ENCODE data around the gene RUSF1.
"Not testable (repeated sequence)": the region's sequence is repeated elsewhere in the genome, so short reads cannot be mapped to it uniquely, and the experiment has no call there.

RUSF1 gene

GRCh38 chr16:31508706-31509195 is 560 bp upstream of the RUSF1 start:
- no peak for DNase-seq (ENCODE audit: extremely low read depth, low read depth)
- no peak for TF ChIP-seq CTCF (IDR thresholded peaks at IDR 0.05; ENCODE audit: low read depth, low read length)

DNA sequence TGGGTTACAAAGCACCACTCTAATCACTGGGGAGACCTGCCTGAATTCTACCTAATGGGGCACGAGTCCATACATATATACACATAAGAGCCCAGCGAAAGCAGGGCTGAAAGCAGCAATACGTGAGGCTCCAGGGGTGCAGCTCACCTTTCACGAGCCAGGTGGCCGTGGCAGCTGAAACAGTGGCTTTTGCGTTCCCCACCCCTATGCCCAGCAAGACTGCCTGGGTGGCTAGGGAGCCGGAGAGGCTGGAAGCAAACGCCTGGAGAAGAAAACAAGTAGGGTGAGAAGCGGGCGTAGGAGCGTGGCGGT is 618 bp downstream of the RUSF1 start:
- DNase-seq (ENCODE audit: extremely low read depth, low read depth): no peak
- TF ChIP-seq CTCF (IDR thresholded peaks at IDR 0.05; ENCODE audit: low read depth, low read length): no peak

- DNase-seq (ENCODE audit: extremely low read depth, low read depth): no peak
- TF ChIP-seq CTCF (IDR thresholded peaks at IDR 0.05; ENCODE audit: low read depth, low read length): no peak
Observed at GRCh38 chr16:31505483-31505882, 2.7 kb downstream of the RUSF1 start.

- no peak for DNase-seq (ENCODE audit: extremely low read depth, low read depth)
- no peak for TF ChIP-seq CTCF (IDR thresholded peaks at IDR 0.05; ENCODE audit: low read depth, low read length)
Observed at GRCh38 chr16:31504159-31504558, 4.0 kb downstream of the RUSF1 start.

DNA sequence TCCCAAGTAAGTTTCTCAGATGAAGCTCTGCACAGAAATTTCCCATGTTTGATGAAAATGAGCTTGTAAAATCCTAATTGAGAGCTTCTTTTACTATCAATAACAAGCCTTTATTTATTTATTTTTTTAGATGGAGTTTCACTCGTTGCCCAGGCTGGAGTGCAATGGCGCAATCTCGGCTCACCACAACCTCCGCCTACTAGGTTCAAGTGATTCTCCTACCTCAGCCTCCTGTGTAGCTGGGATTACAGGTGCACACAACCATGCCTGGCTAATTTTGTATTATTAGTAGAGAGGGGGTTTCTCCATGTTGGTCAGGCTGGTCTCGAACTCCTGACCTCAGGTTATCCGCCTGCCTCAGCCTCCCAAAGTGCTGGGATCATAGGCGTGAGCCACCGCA is 4.6 kb downstream of the RUSF1 start:
- DNase-seq (ENCODE audit: extremely low read depth, low read depth): not testable (repeated sequence)

DNA sequence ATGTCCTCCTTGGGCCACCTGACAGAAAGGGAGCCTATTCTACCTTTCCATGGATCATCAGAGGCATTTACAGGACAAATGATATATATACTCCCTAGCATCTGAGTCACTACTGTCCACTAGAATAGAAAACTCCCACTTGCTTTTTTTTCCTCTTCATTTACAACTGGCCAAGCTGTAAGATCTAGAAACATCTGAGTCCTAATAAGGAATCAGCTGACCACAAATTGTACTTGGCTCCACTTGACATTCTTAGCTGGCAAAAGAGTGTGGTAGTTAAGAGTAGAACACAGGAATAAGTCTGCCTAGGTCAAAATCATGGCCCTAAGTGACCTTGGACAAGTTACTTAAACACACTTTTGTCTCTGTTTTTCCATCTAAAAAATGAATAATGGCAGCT is 5.2 kb downstream of the RUSF1 start:
- DNase-seq (ENCODE audit: extremely low read depth, low read depth): no peak
- no peak for TF ChIP-seq CTCF (IDR thresholded peaks at IDR 0.05; ENCODE audit: low read depth, low read length)

DNA sequence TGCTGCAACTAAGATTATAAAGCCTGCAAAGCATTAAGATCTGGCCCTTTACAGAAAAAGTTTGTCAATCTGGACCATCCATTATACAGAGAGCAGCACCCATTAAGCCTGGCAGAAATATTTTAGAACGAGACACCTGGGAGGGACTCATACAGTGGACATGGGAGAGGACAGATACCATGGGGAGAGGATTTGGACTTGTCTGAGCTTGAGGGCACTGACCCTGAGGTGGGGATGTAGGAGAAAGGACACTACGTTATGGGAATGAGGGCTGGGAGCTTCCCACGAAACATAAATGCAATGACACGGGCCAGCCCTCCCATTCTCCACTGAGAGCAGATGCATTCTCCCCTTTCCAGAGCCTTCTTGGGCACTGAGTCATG is 6.2 kb downstream of the RUSF1 start:
- DNase-seq (ENCODE audit: extremely low read depth, low read depth): no peak
- no peak for TF ChIP-seq CTCF (IDR thresholded peaks at IDR 0.05; ENCODE audit: low read depth, low read length)

DNA sequence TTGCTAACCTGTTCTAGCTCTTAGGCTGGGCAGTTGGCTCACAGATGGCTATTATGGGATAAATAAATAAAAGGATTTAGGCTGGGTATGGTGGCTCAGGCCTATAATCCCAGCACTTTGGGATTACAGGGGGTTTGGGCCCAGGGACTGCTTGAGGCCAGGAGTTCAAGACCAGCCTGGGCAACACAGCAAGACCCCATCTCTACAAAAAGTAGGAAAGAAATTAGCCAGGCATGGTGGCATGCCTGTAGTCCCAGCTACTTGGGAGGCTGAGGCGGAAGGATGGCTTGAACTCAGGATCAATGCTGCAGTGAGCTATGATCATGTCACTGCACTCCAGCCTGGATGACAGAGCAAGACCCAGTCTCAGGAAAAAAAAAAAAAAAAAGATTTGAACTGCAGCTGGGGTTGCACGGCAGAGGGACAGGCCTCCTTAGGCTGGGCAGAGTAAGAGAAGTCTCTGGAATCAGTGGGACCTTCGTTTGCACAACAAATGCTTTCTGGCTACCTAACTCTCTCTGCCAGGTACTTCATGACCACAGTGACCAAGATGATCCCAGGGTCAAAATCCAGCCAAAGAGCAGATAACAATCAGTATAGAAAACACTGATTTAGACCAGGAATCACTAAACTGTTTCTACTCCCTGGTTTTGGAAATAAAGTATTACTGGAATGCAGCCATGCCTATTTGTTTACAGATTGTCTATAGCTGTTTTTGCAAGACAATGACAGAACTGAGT is 6.8 kb downstream of the RUSF1 start:
- no peak for DNase-seq (ENCODE audit: extremely low read depth, low read depth)
- TF ChIP-seq CTCF (IDR thresholded peaks at IDR 0.05; ENCODE audit: low read depth, low read length): no peak

Data from AG09319 (cell line).